Mesendoderm (in vitro differentiated cells): ENCODE measurements around the gene CLCN1.
A peak's percentile ranks its signal among the peaks of the same experiment; 100 is the strongest.

Experiments used
- DNase-seq: peaks from one replicate; pipeline ENCODE4 v3.0.0; 2013
- H2AK5ac ChIP-seq: 2 replicates; pipeline ENCODE4 v1.6.1; 2013; ENCODE audit warnings: low read length, inconsistent platforms
- H2BK120ac ChIP-seq: 2 replicates; pipeline ENCODE4 v1.6.1; 2013; ENCODE audit warnings: low read depth, mild to moderate bottlenecking, low read length, moderate library complexity, mixed read lengths
- H2BK15ac ChIP-seq: replicated peaks from 2 replicates; pipeline ENCODE4 v1.6.1; 2013; ENCODE audit warnings: low read depth, mild to moderate bottlenecking, moderate library complexity
- H2BK5ac ChIP-seq: 2 replicates; pipeline ENCODE4 v1.6.1; 2013; ENCODE audit warnings: low read length, inconsistent platforms
- H3K18ac ChIP-seq: 2 replicates; pipeline ENCODE4 v1.6.1; 2013; ENCODE audit warnings: mild to moderate bottlenecking, low read length, mixed read lengths
- H3K23ac ChIP-seq: one replicate; pipeline ENCODE4 v1.6.1; 2013; ENCODE audit warnings: low read length
- H3K27ac ChIP-seq: 2 replicates; pipeline ENCODE4 v1.5.1; 2013; ENCODE audit warnings: low read depth, mild to moderate bottlenecking, inconsistent platforms, low read length, moderate library complexity
- H3K27me3 ChIP-seq: 2 replicates; pipeline ENCODE4 v1.6.1; 2013; ENCODE audit warnings: low read length, control low read depth, mild to moderate bottlenecking, inconsistent platforms; ENCODE audit not compliant: insufficient read depth, poor library complexity
- H3K36me3 ChIP-seq: 2 replicates; pipeline ENCODE4 v1.6.1; 2013; ENCODE audit warnings: low read length, inconsistent platforms; ENCODE audit not compliant: control insufficient read depth, insufficient read depth
- H3K4ac ChIP-seq: one replicate; pipeline ENCODE4 v1.6.1; 2013; ENCODE audit warnings: low read depth, mild to moderate bottlenecking, low read length, moderate library complexity
- H3K4me1 ChIP-seq: 2 replicates; pipeline ENCODE4 v1.6.1; 2013; ENCODE audit warnings: low read depth, low read length, inconsistent platforms; ENCODE audit not compliant: control insufficient read depth
- H3K4me2 ChIP-seq: 2 replicates; pipeline ENCODE4 v1.6.1; 2013; ENCODE audit warnings: low read length
- H3K4me3 ChIP-seq: 2 replicates; pipeline ENCODE4 v1.5.1; 2013; ENCODE audit warnings: mild to moderate bottlenecking, low read length
- H3K56ac ChIP-seq: one replicate; pipeline ENCODE4 v1.6.1; 2013; ENCODE audit warnings: low read length
- H3K79me1 ChIP-seq: 2 replicates; pipeline ENCODE4 v1.6.1; 2013; ENCODE audit warnings: low read length, inconsistent platforms
- H3K79me2 ChIP-seq: 2 replicates; pipeline ENCODE4 v1.6.1; 2013; ENCODE audit warnings: mild to moderate bottlenecking, low read length; ENCODE audit not compliant: control insufficient read depth, insufficient read depth
- H3K9ac ChIP-seq: 2 replicates; pipeline ENCODE4 v1.6.1; 2013; ENCODE audit warnings: low read length, inconsistent platforms
- H4K5ac ChIP-seq: one replicate; pipeline ENCODE4 v1.6.1; 2013; ENCODE audit warnings: low read length
- H4K8ac ChIP-seq: one replicate; pipeline ENCODE4 v1.6.1; 2013; ENCODE audit warnings: low read depth, mild to moderate bottlenecking, control low read depth, low read length, moderate library complexity
- WGBS: extraction: QIAGEN DNeasy Blood & Tissue Kit; methylation state at CpG from one replicate; pipeline ENCODE4 v1.1.7; 2013; ENCODE audit warnings: low lambda C conversion rate, missing lambda C conversion rate; ENCODE audit not compliant: insufficient coverage; ENCODE audit errors: extremely low coverage; 5-methylcytosine and 5-hydroxymethylcytosine counted together

Gene CLCN1

DNA sequence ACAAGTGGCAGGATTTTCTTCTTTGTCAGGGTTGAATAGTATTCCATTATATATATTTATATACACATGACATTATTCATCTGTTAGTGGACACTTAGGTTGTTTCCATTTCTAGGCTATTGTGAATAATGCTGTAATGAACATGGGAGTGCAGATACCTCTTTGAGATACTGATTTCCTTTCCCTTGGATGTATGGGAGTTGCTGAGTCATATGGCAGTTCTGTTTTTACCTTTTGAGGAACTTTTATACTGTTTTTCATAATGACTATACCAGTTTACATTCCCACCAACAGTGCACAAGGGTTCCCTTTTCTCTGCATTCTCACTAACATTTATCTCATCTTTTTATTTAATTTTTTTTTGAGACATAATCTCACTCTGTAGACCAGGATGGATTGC, 1.8 kb upstream of the CLCN1 start:
- Histone ChIP-seq H3K36me3 (no peaks in the 10 kb centered on the region), H3K4ac (no peak overlapping the region), H3K4me3 (no peak overlapping the region)

DNA sequence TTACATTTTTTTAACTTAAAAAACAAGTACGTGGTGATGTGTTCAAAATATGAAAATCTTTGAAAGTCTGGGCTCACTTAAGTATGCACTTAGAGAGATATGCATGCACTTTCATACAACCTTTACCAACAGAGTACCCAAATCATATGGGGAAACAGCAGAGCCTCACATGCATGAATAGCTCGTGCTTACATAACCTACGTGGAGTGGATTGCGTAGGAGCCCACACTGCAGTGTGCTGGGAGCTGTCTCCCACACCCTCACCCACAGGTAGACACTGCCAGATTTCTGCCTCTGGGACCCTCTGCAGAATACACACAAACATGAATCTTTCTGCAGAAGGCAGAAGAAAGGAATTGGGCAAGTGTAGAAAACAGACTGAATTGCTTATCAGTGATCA, 581 bp downstream of the CLCN1 start:
- Histone ChIP-seq H2BK120ac (no peak overlapping the region), H3K4me2 (no peak overlapping the region), H3K79me1 (no peaks in the 10 kb centered on the region), H3K4me3 (no peak overlapping the region), H3K36me3 (no peaks in the 10 kb centered on the region), H3K27me3 (no peaks in the 10 kb centered on the region), H2AK5ac (no peak overlapping the region), H3K56ac (no peak overlapping the region), H3K9ac (no peak overlapping the region), H3K79me2 (no peaks in the 10 kb centered on the region), H3K18ac (no peak overlapping the region), H4K8ac (no peak overlapping the region), H2BK5ac (no peak overlapping the region), H3K27ac (no peak overlapping the region), H3K4ac (no peak overlapping the region), H2BK15ac (no peak overlapping the region), H4K5ac (no peak overlapping the region), H3K23ac (no peak overlapping the region), H3K4me1 (no peaks in the 10 kb centered on the region)
- no peak for DNase-seq
- WGBS: no CpG with 5 or more reads among the region's 4 CpGs

More for the DNA sequence above, 1.8 kb upstream of the CLCN1 start:
- H4K5ac ChIP-seq: no peak overlapping the region
- no peak overlapping the region for H3K9ac ChIP-seq
- no peak overlapping the region for H2BK120ac ChIP-seq
- H3K79me2 ChIP-seq: no peaks in the 10 kb centered on the region
- H3K79me1 ChIP-seq: no peaks in the 10 kb centered on the region
- no peak overlapping the region for H2BK15ac ChIP-seq
- H3K27ac ChIP-seq: no peak overlapping the region
- H2BK5ac ChIP-seq: no peak overlapping the region
- DNase-seq: no peak
- H3K56ac ChIP-seq: no peak overlapping the region
- no peak overlapping the region for H3K4me2 ChIP-seq
- no peaks in the 10 kb centered on the region for H3K27me3 ChIP-seq
- H3K23ac ChIP-seq: no peak overlapping the region
- no peak overlapping the region for H4K8ac ChIP-seq
- no peak overlapping the region for H2AK5ac ChIP-seq
- H3K18ac ChIP-seq: no peak overlapping the region
- H3K4me1 ChIP-seq: no peaks in the 10 kb centered on the region

DNA sequence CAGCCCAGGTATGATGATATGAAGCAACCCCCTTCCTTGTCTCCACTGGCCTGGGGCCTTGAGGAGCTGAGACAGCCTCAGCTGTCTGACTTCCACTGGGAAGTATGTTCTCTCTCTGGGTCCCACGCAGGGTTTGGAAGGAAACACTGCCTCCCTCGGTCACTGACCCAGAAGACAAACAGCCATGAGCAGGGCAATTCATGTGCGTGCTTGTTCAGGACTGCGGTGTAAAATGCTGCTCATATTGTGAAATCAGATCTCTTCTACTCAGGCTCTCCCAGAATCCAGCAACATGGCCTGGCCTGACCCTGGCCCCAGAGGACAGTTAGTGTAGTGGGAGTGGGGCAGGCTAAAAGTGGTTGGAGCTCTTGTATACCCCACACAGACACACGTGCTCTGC, 2.8 kb downstream of the CLCN1 start:
- Histone ChIP-seq H3K4me3 (no peak overlapping the region), H3K79me1 (no peaks in the 10 kb centered on the region), H3K9ac (no peak overlapping the region), H2BK120ac (no peak overlapping the region), H4K8ac (no peak overlapping the region), H2AK5ac (no peak overlapping the region), H3K56ac (peak overlapping the region; percentile 7), H3K36me3 (no peaks in the 10 kb centered on the region), H4K5ac (no peak overlapping the region), H3K18ac (no peak overlapping the region), H2BK15ac (no peak overlapping the region), H2BK5ac (no peak overlapping the region), H3K79me2 (no peaks in the 10 kb centered on the region), H3K4ac (no peak overlapping the region), H3K27me3 (no peaks in the 10 kb centered on the region), H3K23ac (no peak overlapping the region), H3K27ac (no peak overlapping the region), H3K4me1 (no peaks in the 10 kb centered on the region), H3K4me2 (no peak overlapping the region)
- no CpG with 5 or more reads among the region's 5 CpGs for WGBS
- DNase-seq: no peak

DNA sequence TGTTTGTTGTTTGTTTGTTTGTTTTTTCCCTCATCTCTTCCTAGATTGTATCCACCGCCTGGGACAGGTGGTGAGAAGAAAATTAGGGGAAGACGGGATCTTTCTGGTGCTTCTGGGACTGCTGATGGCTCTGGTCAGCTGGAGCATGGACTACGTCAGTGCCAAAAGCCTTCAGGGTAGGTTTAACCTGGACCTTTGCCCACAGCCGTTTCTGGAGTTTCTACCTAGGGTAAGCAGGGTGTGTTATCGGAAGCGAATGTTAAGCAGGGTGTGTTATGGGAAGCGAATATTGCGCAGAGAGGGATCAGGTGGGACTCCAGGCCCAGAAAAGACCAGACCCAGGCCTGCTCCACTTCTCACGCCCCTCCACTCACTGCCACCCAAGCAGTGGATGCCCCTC, 4.7 kb downstream of the CLCN1 start:
- no peak overlapping the region for H3K4ac ChIP-seq
- no peak overlapping the region for H4K5ac ChIP-seq
- no peak overlapping the region for H4K8ac ChIP-seq
- H3K79me1 ChIP-seq: no peaks in the 10 kb centered on the region
- H3K27me3 ChIP-seq: no peaks in the 10 kb centered on the region
- H3K18ac ChIP-seq: no peak overlapping the region
- H2BK120ac ChIP-seq: no peak overlapping the region
- H3K27ac ChIP-seq: no peak overlapping the region
- H2BK5ac ChIP-seq: no peak overlapping the region
- H3K4me2 ChIP-seq: no peak overlapping the region
- DNase-seq: no peak
- H3K36me3 ChIP-seq: no peaks in the 10 kb centered on the region
- no peaks in the 10 kb centered on the region for H3K4me1 ChIP-seq
- H3K23ac ChIP-seq: no peak overlapping the region
- no peaks in the 10 kb centered on the region for H3K79me2 ChIP-seq
- no peak overlapping the region for H2AK5ac ChIP-seq
- H3K56ac ChIP-seq: no peak overlapping the region
- H3K9ac ChIP-seq: no peak overlapping the region
- H3K4me3 ChIP-seq: no peak overlapping the region
- no peak overlapping the region for H2BK15ac ChIP-seq
- WGBS: no CpG with 5 or more reads among the region's 9 CpGs

DNA sequence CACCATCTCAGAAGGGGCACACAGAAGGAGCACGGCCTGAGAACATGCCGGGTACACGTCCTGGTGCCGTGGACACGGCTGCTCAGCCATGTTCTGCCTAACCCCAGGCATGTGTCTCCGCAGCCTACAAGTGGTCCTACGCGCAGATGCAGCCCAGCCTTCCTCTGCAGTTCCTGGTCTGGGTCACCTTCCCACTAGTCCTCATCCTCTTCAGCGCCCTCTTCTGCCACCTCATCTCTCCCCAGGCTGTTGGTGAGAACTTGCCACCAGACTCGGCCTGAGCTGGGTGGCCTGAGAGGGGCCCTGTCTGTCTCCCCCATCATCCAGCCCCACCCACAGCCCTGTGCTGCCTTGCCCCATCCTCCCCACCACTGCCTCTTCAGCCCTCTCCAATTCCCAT, 5.3 kb downstream of the CLCN1 start:
- no CpG with 5 or more reads among the region's 10 CpGs for WGBS
- Histone ChIP-seq H4K8ac (no peak overlapping the region), H2AK5ac (no peak overlapping the region), H3K56ac (no peak overlapping the region), H2BK5ac (no peak overlapping the region), H3K4ac (no peak overlapping the region), H3K4me2 (no peak overlapping the region), H3K79me1 (no peaks in the 10 kb centered on the region), H3K23ac (no peak overlapping the region), H3K4me3 (no peak overlapping the region), H3K9ac (no peak overlapping the region), H3K79me2 (no peaks in the 10 kb centered on the region), H2BK120ac (no peak overlapping the region), H4K5ac (no peak overlapping the region), H2BK15ac (no peak overlapping the region), H3K4me1 (no peaks in the 10 kb centered on the region), H3K36me3 (no peaks in the 10 kb centered on the region), H3K27ac (no peak overlapping the region), H3K18ac (no peak overlapping the region), H3K27me3 (no peaks in the 10 kb centered on the region)
- DNase-seq: no peak

DNA sequence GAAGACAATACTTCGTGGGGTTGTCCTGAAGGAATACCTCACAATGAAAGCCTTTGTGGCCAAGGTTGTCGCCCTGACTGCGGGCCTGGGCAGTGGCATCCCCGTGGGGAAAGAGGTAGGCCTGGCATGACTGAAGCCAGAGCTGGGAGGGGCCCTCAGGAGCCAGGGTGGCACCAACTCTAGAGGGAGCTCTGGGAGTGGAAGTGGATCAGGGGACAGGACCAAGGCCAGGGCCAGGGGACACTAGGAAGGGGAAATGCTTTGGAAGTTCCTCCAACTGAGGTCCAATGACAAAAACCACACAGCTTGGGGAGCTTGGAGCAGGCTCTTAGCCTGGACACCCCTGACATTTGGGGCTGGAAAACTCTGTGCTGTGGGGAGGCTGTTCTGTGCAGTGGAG, 5.8 kb downstream of the CLCN1 start:
- DNase-seq: peak; percentile 49
- H3K18ac ChIP-seq: no peak overlapping the region
- H3K56ac ChIP-seq: no peak overlapping the region
- no peaks in the 10 kb centered on the region for H3K79me1 ChIP-seq
- no peaks in the 10 kb centered on the region for H3K79me2 ChIP-seq
- H2BK120ac ChIP-seq: no peak overlapping the region
- H2BK15ac ChIP-seq: no peak overlapping the region
- H3K23ac ChIP-seq: no peak overlapping the region
- no peak overlapping the region for H3K4ac ChIP-seq
- H4K5ac ChIP-seq: no peak overlapping the region
- H3K27me3 ChIP-seq: no peaks in the 10 kb centered on the region
- H4K8ac ChIP-seq: no peak overlapping the region
- no CpG with 5 or more reads among the region's 4 CpGs for WGBS
- H3K4me1 ChIP-seq: no peaks in the 10 kb centered on the region
- no peak overlapping the region for H3K4me3 ChIP-seq
- no peak overlapping the region for H2BK5ac ChIP-seq
- H2AK5ac ChIP-seq: no peak overlapping the region
- H3K4me2 ChIP-seq: no peak overlapping the region
- H3K9ac ChIP-seq: no peak overlapping the region
- H3K36me3 ChIP-seq: no peaks in the 10 kb centered on the region
- H3K27ac ChIP-seq: no peak overlapping the region
